HepG2 (cell line): Measurements from ENCODE around the gene RASA1. TPM values are rescaled to one million over a fixed set of nuclear protein-coding genes. Genes with fewer than 3 reads are reported as not detected.

Experiments
- AGO1 ChIP-seq: fragments of 200-400 bp; formaldehyde crosslinking; IDR thresholded peaks from 2 replicates; pipeline ENCODE4 v1.6.1; 2017; ENCODE audit warnings: mild to moderate bottlenecking, low read depth, low read length, moderate library complexity; ENCODE audit not compliant: poor library complexity, severe bottlenecking
- CREM ChIP-seq, 2 experiments: sonication (generic) in 1 of 2; formaldehyde crosslinking in 1 of 2; IDR thresholded peaks; 2 replicates each; pipeline versions ENCODE4 v1.4.0 to v1.6.1; 2016 to 2020; ENCODE audit warnings: antibody characterized with exemption in 1 of 2, mild to moderate bottlenecking in 1 of 2, missing genetic modification reagents in 1 of 2
- JUND ChIP-seq: sonication (generic); formaldehyde crosslinking; IDR thresholded peaks from 2 replicates; pipeline ENCODE4 v1.8.0; 2022; ENCODE audit warnings: mild to moderate bottlenecking, missing genetic modification reagents
- NPAS2 ChIP-seq: sonication (generic); formaldehyde crosslinking; IDR thresholded peaks from 2 replicates; pipeline ENCODE4 v1.8.0; 2022; ENCODE audit warnings: mild to moderate bottlenecking, missing genetic modification reagents, borderline replicate concordance
- ZBTB42 ChIP-seq: sonication (generic); formaldehyde crosslinking; IDR thresholded peaks from 2 replicates; pipeline ENCODE4 v1.5.0; 2020; ENCODE audit warnings: mild to moderate bottlenecking, missing genetic modification reagents
- ZNF12 ChIP-seq: sonication (generic); formaldehyde crosslinking; IDR thresholded peaks from 2 replicates; pipeline ENCODE4 v1.5.0; 2020; ENCODE audit warnings: missing genetic modification reagents
- polyA plus RNA-seq, 8 experiments: library from polyadenylated mRNA; depleted of rRNA in 3 of 8; stranded (reverse) in 7 of 8; unstranded in 1 of 8; fragments of >200 nt; fragmentation: Illumina TruSeq in 4 of 8; extraction: Trizol in 4 of 8; gene quantifications; 2 replicates each; pipeline versions ENCODE4 v1.2.1 to v1.2.3, GENCODE V29; 2011 to 2016; ENCODE audit warnings: low read depth in 4 of 8, missing spikeins in 1 of 8, mixed read lengths in 1 of 8; ENCODE audit not compliant: insufficient read depth in 1 of 8
- total RNA-seq, 5 experiments: library from RNA; depleted of rRNA; stranded (reverse); fragments of >200 nt; fragmentation: Illumina TruSeq; extraction: Trizol; gene quantifications; 2 replicates each; pipeline ENCODE4 v1.2.3, GENCODE V29; 2016; ENCODE audit warnings: low read depth in 1 of 5
- TF ChIP-seq, protein P1 (sequence below), 2 experiments: sonication (generic) in 1 of 2; formaldehyde crosslinking in 1 of 2; IDR thresholded peaks; 2 replicates each; pipeline versions ENCODE4 v1.6.1 to v1.9.0; 2014 to 2022; ENCODE audit warnings: antibody characterized with exemption in 1 of 2, borderline replicate concordance in 1 of 2, inconsistent platforms in 1 of 2, low read depth in 1 of 2, missing genetic modification reagents in 1 of 2
- TF ChIP-seq, protein P2 (sequence below): sonication (generic); formaldehyde crosslinking; IDR thresholded peaks from 2 replicates; pipeline ENCODE4 v1.5.1; 2020; ENCODE audit warnings: mild to moderate bottlenecking, moderate library complexity, missing genetic modification reagents
- TF ChIP-seq, protein P3 (sequence below): sonication (generic); formaldehyde crosslinking; IDR thresholded peaks from 2 replicates; pipeline ENCODE4 v1.5.1; 2020; ENCODE audit warnings: missing genetic modification reagents, mild to moderate bottlenecking, borderline replicate concordance
- TF ChIP-seq, protein P4 (sequence below): IDR thresholded peaks from 2 replicates; pipeline ENCODE4 v1.6.1; 2012; ENCODE audit warnings: inconsistent platforms
- TF ChIP-seq, protein P5 (sequence below): sonication (generic); formaldehyde crosslinking; IDR thresholded peaks from 2 replicates; pipeline ENCODE4 v1.4.0; 2020; ENCODE audit warnings: mild to moderate bottlenecking, missing genetic modification reagents
- TF ChIP-seq, protein P6 (sequence below): sonication (generic); formaldehyde crosslinking; conservative IDR thresholded peaks from 2 replicates; pipeline ENCODE4 v1.4.0; 2020; ENCODE audit warnings: missing genetic modification reagents

The RASA1 gene
- total and polyA plus RNA-seq, 2 of the 13 experiments (the other 11 are each of a cell fraction or from before 2014, with no cell fraction given), result 19.5 to 20.5 TPM

DNA sequence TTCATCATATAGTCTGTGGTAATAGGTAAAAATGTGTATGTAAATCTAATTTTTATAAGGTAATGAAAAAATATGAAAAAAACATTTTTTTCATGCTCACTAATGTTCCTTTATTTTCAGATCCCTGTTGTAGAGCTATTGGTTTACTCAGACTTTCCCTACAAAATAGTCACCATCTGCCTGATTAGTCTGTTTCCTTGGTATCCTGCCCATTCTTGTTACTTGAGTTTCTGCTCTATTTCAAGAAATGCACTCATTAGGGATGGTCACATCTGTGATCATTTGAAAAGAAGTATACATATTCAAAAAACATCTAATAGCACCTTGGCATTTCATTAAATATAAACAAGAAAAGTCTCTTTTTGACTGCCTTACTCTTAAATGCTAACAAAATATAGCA lies 21.6 kb upstream of the RASA1 start (continued):
- TF ChIP-seq, protein P1, sequence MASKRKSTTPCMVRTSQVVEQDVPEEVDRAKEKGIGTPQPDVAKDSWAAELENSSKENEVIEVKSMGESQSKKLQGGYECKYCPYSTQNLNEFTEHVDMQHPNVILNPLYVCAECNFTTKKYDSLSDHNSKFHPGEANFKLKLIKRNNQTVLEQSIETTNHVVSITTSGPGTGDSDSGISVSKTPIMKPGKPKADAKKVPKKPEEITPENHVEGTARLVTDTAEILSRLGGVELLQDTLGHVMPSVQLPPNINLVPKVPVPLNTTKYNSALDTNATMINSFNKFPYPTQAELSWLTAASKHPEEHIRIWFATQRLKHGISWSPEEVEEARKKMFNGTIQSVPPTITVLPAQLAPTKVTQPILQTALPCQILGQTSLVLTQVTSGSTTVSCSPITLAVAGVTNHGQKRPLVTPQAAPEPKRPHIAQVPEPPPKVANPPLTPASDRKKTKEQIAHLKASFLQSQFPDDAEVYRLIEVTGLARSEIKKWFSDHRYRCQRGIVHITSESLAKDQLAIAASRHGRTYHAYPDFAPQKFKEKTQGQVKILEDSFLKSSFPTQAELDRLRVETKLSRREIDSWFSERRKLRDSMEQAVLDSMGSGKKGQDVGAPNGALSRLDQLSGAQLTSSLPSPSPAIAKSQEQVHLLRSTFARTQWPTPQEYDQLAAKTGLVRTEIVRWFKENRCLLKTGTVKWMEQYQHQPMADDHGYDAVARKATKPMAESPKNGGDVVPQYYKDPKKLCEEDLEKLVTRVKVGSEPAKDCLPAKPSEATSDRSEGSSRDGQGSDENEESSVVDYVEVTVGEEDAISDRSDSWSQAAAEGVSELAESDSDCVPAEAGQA (IDR thresholded peaks at IDR 0.05; ENCODE audit: low read depth), result no peak
- TF ChIP-seq, protein P1 (CRISPR knock-in tag; IDR thresholded peaks at IDR 0.05; ENCODE audit: borderline replicate concordance), result no peak
- TF ChIP-seq AGO1, result no peak
- TF ChIP-seq, protein P2, sequence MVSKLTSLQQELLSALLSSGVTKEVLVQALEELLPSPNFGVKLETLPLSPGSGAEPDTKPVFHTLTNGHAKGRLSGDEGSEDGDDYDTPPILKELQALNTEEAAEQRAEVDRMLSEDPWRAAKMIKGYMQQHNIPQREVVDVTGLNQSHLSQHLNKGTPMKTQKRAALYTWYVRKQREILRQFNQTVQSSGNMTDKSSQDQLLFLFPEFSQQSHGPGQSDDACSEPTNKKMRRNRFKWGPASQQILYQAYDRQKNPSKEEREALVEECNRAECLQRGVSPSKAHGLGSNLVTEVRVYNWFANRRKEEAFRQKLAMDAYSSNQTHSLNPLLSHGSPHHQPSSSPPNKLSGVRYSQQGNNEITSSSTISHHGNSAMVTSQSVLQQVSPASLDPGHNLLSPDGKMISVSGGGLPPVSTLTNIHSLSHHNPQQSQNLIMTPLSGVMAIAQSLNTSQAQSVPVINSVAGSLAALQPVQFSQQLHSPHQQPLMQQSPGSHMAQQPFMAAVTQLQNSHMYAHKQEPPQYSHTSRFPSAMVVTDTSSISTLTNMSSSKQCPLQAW (CRISPR knock-in tag), result no peak
- TF ChIP-seq, protein P3, sequence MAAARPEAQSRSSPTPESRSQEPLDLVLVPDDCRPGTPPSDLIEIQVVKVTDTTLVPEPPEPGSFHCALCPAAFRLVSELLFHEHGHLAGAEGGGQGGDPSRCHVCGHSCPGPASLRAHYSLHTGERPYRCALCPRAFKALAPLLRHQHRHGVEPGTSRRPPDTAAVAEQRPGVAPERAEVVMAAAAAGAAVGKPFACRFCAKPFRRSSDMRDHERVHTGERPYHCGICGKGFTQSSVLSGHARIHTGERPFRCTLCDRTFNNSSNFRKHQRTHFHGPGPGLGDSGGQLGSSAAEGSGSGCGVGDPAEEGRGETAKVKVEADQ (CRISPR knock-in tag), result no peak
- TF ChIP-seq ZBTB42 (CRISPR knock-in tag), result no peak
- TF ChIP-seq, protein P4, sequence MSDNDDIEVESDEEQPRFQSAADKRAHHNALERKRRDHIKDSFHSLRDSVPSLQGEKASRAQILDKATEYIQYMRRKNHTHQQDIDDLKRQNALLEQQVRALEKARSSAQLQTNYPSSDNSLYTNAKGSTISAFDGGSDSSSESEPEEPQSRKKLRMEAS, result no peak
- TF ChIP-seq, protein P5, sequence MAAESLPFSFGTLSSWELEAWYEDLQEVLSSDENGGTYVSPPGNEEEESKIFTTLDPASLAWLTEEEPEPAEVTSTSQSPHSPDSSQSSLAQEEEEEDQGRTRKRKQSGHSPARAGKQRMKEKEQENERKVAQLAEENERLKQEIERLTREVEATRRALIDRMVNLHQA (CRISPR knock-in tag), result no peak
- TF ChIP-seq JUND (CRISPR knock-in tag), result no peak
- no peak for TF ChIP-seq ZNF12
- TF ChIP-seq CREM (IDR thresholded peaks at IDR 0.05), result no peak
- no peak for TF ChIP-seq CREM (CRISPR knock-in tag; IDR thresholded peaks at IDR 0.05)
- TF ChIP-seq NPAS2 (CRISPR knock-in tag), result no peak
- TF ChIP-seq, protein P6, sequence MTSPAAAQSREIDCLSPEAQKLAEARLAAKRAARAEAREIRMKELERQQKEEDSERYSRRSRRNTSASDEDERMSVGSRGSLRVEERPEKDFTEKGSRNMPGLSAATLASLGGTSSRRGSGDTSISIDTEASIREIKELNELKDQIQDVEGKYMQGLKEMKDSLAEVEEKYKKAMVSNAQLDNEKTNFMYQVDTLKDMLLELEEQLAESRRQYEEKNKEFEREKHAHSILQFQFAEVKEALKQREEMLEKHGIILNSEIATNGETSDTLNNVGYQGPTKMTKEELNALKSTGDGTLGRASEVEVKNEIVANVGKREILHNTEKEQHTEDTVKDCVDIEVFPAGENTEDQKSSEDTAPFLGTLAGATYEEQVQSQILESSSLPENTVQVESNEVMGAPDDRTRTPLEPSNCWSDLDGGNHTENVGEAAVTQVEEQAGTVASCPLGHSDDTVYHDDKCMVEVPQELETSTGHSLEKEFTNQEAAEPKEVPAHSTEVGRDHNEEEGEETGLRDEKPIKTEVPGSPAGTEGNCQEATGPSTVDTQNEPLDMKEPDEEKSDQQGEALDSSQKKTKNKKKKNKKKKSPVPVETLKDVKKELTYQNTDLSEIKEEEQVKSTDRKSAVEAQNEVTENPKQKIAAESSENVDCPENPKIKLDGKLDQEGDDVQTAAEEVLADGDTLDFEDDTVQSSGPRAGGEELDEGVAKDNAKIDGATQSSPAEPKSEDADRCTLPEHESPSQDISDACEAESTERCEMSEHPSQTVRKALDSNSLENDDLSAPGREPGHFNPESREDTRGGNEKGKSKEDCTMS, result no peak
